ENCODE results near the gene DENND5A. TPM values are rescaled to one million over a fixed set of nuclear protein-coding genes. Genes with fewer than 3 reads are reported as not detected.

DENND5A gene
- total RNA-seq, 4 donors from 2014 or later, result 107 to 132 (median 111) TPM

- no peak for TF ChIP-seq CTCF (IDR thresholded peaks at IDR 0.05; ENCODE audit: low read depth)
Measured at GRCh38 chr11:9247863-9248262, 17.3 kb downstream of the DENND5A start.

GRCh38 chr11:9232482-9232881 is 32.7 kb downstream of the DENND5A start:
- no peak for TF ChIP-seq CTCF (IDR thresholded peaks at IDR 0.05; ENCODE audit: low read depth)

GRCh38 chr11:9231848-9232177 is 33.3 kb downstream of the DENND5A start:
- no peak for TF ChIP-seq CTCF (IDR thresholded peaks at IDR 0.05; ENCODE audit: low read depth)

DNA sequence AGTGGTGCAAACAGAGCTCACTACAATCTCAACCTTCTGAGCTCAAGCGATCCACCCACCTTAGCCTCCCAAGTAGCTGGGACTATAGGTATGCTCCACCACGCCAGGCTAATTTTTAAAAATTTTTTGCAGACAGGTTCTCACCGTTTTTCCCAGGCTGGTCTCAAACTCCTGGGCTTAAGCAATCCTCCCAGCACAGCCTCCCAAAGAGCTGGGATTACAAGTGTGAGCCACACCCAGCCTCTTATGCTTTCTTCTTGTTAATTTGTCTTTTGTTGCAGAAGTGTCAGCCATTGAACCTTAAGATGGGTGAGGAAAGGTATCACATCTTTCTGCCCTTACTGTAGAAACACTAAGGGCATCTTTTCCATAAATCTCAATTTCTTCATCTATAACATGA is 34.9 kb downstream of the DENND5A start:
- no peak for TF ChIP-seq CTCF (IDR thresholded peaks at IDR 0.05; ENCODE audit: low read depth)

- TF ChIP-seq CTCF (IDR thresholded peaks at IDR 0.05; ENCODE audit: low read depth), result no peak
Measured at GRCh38 chr11:9228091-9228490, 37.1 kb downstream of the DENND5A start.

- no peak for TF ChIP-seq CTCF (IDR thresholded peaks at IDR 0.05; ENCODE audit: low read depth)
Measured at GRCh38 chr11:9225748-9226298, 39.3 kb downstream of the DENND5A start.

DNA sequence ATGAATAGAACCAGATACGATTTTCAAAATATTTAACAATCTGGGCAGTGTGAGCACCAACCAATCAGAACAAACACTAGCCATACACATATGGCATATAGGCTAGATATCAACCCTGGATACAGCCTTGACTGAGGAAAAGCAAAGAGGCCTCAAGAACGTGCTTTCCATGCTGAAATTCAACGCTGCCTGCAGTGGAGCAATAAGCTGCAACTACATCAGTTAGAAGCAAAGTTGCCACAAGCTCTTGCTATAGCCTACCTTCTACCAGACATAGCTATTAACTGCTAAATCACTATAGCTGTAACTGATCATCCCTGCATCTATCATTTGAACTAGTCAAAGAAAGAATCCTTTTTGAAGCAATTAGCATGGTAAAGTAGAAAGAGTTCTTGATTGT is 42.5 kb downstream of the DENND5A start:
- TF ChIP-seq CTCF (IDR thresholded peaks at IDR 0.05; ENCODE audit: low read depth), result no peak

Data from subcutaneous adipose tissue (tissue), 4 donors.